ENCODE measurements around the gene GPM6B.
"Not testable (repeated sequence)": the region's sequence is repeated elsewhere in the genome, so short reads cannot be mapped to it uniquely, and the experiment has no call there.

GRCh38 chrX:13730523-13730922, 86.4 kb downstream of the GPM6B start:
- TF ChIP-seq POLR2A, TAF1, POU2F2, POLR2AphosphoS5 (IDR thresholded peaks at IDR 0.05; ENCODE audit: low read depth, low read length): not testable (repeated sequence)
